KG1 (cell line): ENCODE measurements around the gene IARS2.
"Not testable (repeated sequence)": the region's sequence is repeated elsewhere in the genome, so short reads cannot be mapped to it uniquely, and the experiment has no call there.

Source experiments
- DNase-seq: peaks from one replicate; lab custom pipeline; 2025; lab: John Stamatoyannopoulos, UW

The IARS2 gene

GRCh38 chr1:220094016-220094911 lies at the start of gene IARS2:
IARS2 (plus strand) TSS chr1:220094132; CDS start chr1:220094217, 85 bp downstream.
- peak; percentile 73 for DNase-seq

GRCh38 chr1:220044678-220045355 lies 49.1 kb upstream of the IARS2 start:
- DNase-seq: no peak

- DNase-seq: peak; percentile 44
Measured at GRCh38 chr1:220045356-220046051, 48.4 kb upstream of the IARS2 start.

GRCh38 chr1:220046052-220046930 lies 47.6 kb upstream of the IARS2 start, which contains the start of gene EPRS1:
EPRS1 (minus strand) TSS chr1:220046505; CDS start chr1:220046388, 117 bp downstream.
- DNase-seq: peak; percentile 91

GRCh38 chr1:220056374-220056773 lies 37.6 kb upstream of the IARS2 start:
- DNase-seq: no peak

GRCh38 chr1:220060876-220061275 lies 33.1 kb upstream of the IARS2 start:
- no peak for DNase-seq

GRCh38 chr1:220062629-220063028 lies 31.3 kb upstream of the IARS2 start:
- no peak for DNase-seq

GRCh38 chr1:220067269-220068204 lies 26.4 kb upstream of the IARS2 start:
- no peak for DNase-seq

- no peak for DNase-seq
Measured at GRCh38 chr1:220076861-220077762, 16.8 kb upstream of the IARS2 start.

GRCh38 chr1:220077887-220078286 lies 16.0 kb upstream of the IARS2 start:
- DNase-seq: no peak

- DNase-seq: no peak
Measured at GRCh38 chr1:220084460-220084859, 9.5 kb upstream of the IARS2 start.

GRCh38 chr1:220086261-220086686 lies 7.7 kb upstream of the IARS2 start:
- DNase-seq: not testable (repeated sequence)

GRCh38 chr1:220089650-220090556 lies 4.0 kb upstream of the IARS2 start, which contains the start of gene BPNT1:
BPNT1 (minus strand) TSS chr1:220089788; CDS start chr1:220079846, 9,942 bp downstream.
- peak; percentile 98 for DNase-seq

- DNase-seq: no peak
Measured at GRCh38 chr1:220092694-220093093, 1.2 kb upstream of the IARS2 start.

GRCh38 chr1:220093361-220094015 lies 444 bp upstream of the IARS2 start:
- DNase-seq: no peak

- no peak for DNase-seq
Measured at GRCh38 chr1:220099826-220100225, 5.9 kb downstream of the IARS2 start.

GRCh38 chr1:220110473-220110872 lies 16.5 kb downstream of the IARS2 start:
- DNase-seq: not testable (repeated sequence)
